Measurements from ENCODE around the gene MKNK1. TPM values are rescaled to one million over a fixed set of nuclear protein-coding genes. Genes with fewer than 3 reads are reported as not detected.

Gene MKNK1
- total RNA-seq, 1 experiment from 2014 or later = 22.7 TPM

DNA sequence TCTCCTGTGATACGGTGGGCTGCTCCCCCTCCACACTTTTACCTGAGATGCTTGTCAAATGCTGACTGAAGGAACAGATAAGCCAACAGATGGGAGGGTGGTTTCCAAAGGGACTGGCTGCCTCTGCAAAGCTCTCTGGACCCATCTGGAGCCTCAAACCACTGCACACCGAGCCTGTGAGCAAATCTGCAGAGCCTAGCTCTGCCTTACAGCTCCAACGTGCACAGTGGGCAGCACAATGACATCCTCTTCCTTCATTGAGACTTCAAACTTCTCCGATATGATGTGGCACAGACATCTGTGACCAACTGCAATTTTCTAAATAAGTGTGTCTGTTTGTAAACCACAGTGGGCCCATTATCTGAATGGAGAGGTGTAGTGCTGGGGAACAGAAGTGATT lies 26.4 kb downstream of the MKNK1 start:
- Histone ChIP-seq H3K36me3 (ENCODE audit: control insufficient read depth, insufficient read depth, low read length) (no peaks in the 10 kb centered on the region; the same call in 1 of the 2 replicates), H3K27me3 (replicated peaks; ENCODE audit: control insufficient read depth, insufficient read depth, low read length) (no peaks in the 10 kb centered on the region), H3K4me1 (no peaks in the 10 kb centered on the region), H3K4me3 (ENCODE audit: low read depth, low read length) (no peak overlapping the region), H3K9me3 (no peaks in the 10 kb centered on the region)
- H3K9me3 Mint-ChIP-seq (ENCODE audit: unreplicated experiment) = no peaks in the 10 kb centered on the region
- H3K36me3 Mint-ChIP-seq (ENCODE audit: insufficient read depth, unreplicated experiment) = peaks cover 8% of the 10 kb centered on the region
- intact Hi-C loops (cut with micrococcal nuclease; ENCODE audit: unreplicated experiment) = no loop called here
- ChIA-PET CTCF (no interaction called here), POLR2A (no interaction called here)
- no peaks in the 10 kb centered on the region for H3K4me1 Mint-ChIP-seq (ENCODE audit: low read depth, unreplicated experiment)
- no peaks in the 10 kb centered on the region for H3K27me3 Mint-ChIP-seq (ENCODE audit: insufficient read depth, unreplicated experiment)
- DNase-seq = no peak
- no peak overlapping the region for H3K4me3 Mint-ChIP-seq (ENCODE audit: unreplicated experiment)
- BruUV-seq (replicated peaks) = no TSS peak
- no peak overlapping the region for H3K27ac Mint-ChIP-seq (ENCODE audit: unreplicated experiment)
- TF ChIP-seq, protein P1, sequence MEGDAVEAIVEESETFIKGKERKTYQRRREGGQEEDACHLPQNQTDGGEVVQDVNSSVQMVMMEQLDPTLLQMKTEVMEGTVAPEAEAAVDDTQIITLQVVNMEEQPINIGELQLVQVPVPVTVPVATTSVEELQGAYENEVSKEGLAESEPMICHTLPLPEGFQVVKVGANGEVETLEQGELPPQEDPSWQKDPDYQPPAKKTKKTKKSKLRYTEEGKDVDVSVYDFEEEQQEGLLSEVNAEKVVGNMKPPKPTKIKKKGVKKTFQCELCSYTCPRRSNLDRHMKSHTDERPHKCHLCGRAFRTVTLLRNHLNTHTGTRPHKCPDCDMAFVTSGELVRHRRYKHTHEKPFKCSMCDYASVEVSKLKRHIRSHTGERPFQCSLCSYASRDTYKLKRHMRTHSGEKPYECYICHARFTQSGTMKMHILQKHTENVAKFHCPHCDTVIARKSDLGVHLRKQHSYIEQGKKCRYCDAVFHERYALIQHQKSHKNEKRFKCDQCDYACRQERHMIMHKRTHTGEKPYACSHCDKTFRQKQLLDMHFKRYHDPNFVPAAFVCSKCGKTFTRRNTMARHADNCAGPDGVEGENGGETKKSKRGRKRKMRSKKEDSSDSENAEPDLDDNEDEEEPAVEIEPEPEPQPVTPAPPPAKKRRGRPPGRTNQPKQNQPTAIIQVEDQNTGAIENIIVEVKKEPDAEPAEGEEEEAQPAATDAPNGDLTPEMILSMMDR (IDR thresholded peaks at IDR 0.05; ENCODE audit: insufficient read depth in 1 of 2, low read depth in 1 of 2, low read length in 1 of 2, severe bottlenecking in 1 of 2, unreplicated experiment in 1 of 2) = no peak

DNA sequence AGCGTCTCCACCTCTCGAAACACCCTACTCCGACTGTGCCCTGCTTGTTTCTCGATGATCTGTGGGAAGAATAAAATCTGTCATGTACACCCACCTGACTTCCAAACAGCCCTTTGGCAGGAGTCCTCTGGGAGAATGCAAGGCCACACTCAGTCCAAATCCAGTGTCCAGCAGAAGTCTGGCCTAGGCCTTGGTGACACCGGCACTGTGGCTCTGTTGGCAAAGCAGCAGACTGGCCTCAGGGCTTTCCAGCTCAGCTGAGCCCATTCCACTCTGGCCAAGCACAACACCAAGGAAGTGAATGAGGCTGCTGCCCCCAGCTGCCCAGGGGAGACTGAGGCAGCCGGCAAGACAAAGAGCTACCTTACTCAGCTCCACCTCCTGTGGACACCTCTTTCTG lies 27.5 kb downstream of the MKNK1 start:
- Mint-ChIP-seq H3K27ac (ENCODE audit: unreplicated experiment) (no peak overlapping the region), H3K36me3 (ENCODE audit: insufficient read depth, unreplicated experiment) (peaks cover 8% of the 10 kb centered on the region), H3K9me3 (ENCODE audit: unreplicated experiment) (no peaks in the 10 kb centered on the region), H3K4me1 (ENCODE audit: low read depth, unreplicated experiment) (no peaks in the 10 kb centered on the region), H3K27me3 (ENCODE audit: insufficient read depth, unreplicated experiment) (no peaks in the 10 kb centered on the region), H3K4me3 (ENCODE audit: unreplicated experiment) (no peak overlapping the region)
- Histone ChIP-seq H3K9me3 (no peaks in the 10 kb centered on the region), H3K4me1 (no peaks in the 10 kb centered on the region), H3K27me3 (replicated peaks; ENCODE audit: control insufficient read depth, insufficient read depth, low read length) (no peaks in the 10 kb centered on the region), H3K4me3 (ENCODE audit: low read depth, low read length) (no peak overlapping the region), H3K36me3 (ENCODE audit: control insufficient read depth, insufficient read depth, low read length) (no peaks in the 10 kb centered on the region; the same call in 1 of the 2 replicates)
- intact Hi-C loops (cut with micrococcal nuclease; ENCODE audit: unreplicated experiment) = no loop called here
- BruUV-seq (replicated peaks) = no TSS peak
- DNase-seq = no peak
- TF ChIP-seq, protein P1 (IDR thresholded peaks at IDR 0.05; ENCODE audit: insufficient read depth in 1 of 2, low read depth in 1 of 2, low read length in 1 of 2, severe bottlenecking in 1 of 2, unreplicated experiment in 1 of 2) = no peak
- ChIA-PET POLR2A (no interaction called here), CTCF (no interaction called here)

DNA sequence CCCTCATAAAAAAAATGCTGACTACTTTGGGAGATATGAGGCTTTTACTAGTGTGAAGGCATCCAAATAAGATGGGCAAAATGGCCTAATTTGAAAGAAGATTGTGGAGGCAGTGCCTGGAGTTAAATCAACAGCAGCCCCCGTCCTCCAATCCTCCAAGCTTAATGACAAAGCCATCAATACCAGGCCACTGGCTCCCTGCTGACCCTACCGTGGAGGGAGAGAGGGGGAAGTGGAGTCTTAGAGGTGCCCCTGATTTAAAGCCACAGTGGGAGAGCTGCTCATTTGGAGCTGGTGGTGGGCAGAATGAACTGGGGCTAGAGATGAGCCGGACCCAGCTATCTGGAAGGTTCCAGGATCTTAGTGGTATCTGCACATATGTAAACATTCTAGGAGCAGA lies 28.3 kb downstream of the MKNK1 start:
- DNase-seq = no peak
- no TSS peak for BruUV-seq (replicated peaks)
- Mint-ChIP-seq H3K36me3 (ENCODE audit: insufficient read depth, unreplicated experiment) (peaks cover 8% of the 10 kb centered on the region), H3K4me1 (ENCODE audit: low read depth, unreplicated experiment) (no peaks in the 10 kb centered on the region), H3K27me3 (ENCODE audit: insufficient read depth, unreplicated experiment) (no peaks in the 10 kb centered on the region), H3K4me3 (ENCODE audit: unreplicated experiment) (no peak overlapping the region), H3K9me3 (ENCODE audit: unreplicated experiment) (no peaks in the 10 kb centered on the region), H3K27ac (ENCODE audit: unreplicated experiment) (no peak overlapping the region)
- Histone ChIP-seq H3K36me3 (ENCODE audit: control insufficient read depth, insufficient read depth, low read length) (no peaks in the 10 kb centered on the region; the same call in 1 of the 2 replicates), H3K9me3 (no peaks in the 10 kb centered on the region), H3K4me3 (ENCODE audit: low read depth, low read length) (no peak overlapping the region), H3K27me3 (replicated peaks; ENCODE audit: control insufficient read depth, insufficient read depth, low read length) (no peaks in the 10 kb centered on the region), H3K4me1 (no peaks in the 10 kb centered on the region)
- TF ChIP-seq, protein P1 (IDR thresholded peaks at IDR 0.05; ENCODE audit: insufficient read depth in 1 of 2, low read depth in 1 of 2, low read length in 1 of 2, severe bottlenecking in 1 of 2, unreplicated experiment in 1 of 2) = no peak
- ChIA-PET POLR2A (no interaction called here), CTCF (no interaction called here)
- intact Hi-C loops (cut with micrococcal nuclease; ENCODE audit: unreplicated experiment) = no loop called here
